ENCODE data around the gene ALB.

DNA sequence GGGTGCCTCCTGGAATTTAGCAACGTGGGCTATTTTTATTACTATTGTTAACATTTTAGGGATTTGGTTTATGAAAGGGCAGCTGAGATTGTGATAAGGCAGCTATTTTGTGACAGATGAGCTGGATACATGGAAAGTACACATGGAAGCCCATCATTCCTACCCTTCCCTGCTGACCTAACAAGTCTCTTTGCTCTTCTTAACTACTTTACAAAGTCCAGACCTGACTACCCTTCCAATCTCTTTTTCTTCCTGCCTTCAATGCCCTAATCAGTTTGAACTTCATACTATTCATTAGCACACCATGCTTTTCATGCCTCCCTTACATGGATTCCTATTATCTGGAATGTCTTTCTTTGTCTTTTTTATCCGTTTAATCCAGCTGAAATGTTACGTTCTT is 22.6 kb downstream of the ALB start:
- TF ChIP-seq, protein P1, sequence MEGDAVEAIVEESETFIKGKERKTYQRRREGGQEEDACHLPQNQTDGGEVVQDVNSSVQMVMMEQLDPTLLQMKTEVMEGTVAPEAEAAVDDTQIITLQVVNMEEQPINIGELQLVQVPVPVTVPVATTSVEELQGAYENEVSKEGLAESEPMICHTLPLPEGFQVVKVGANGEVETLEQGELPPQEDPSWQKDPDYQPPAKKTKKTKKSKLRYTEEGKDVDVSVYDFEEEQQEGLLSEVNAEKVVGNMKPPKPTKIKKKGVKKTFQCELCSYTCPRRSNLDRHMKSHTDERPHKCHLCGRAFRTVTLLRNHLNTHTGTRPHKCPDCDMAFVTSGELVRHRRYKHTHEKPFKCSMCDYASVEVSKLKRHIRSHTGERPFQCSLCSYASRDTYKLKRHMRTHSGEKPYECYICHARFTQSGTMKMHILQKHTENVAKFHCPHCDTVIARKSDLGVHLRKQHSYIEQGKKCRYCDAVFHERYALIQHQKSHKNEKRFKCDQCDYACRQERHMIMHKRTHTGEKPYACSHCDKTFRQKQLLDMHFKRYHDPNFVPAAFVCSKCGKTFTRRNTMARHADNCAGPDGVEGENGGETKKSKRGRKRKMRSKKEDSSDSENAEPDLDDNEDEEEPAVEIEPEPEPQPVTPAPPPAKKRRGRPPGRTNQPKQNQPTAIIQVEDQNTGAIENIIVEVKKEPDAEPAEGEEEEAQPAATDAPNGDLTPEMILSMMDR (IDR thresholded peaks at IDR 0.05; ENCODE audit: insufficient read depth, low read length) = no peak
- TF ChIP-seq GABPA (IDR thresholded peaks at IDR 0.05; ENCODE audit: low read depth) = no peak
- TF ChIP-seq, protein P2, sequence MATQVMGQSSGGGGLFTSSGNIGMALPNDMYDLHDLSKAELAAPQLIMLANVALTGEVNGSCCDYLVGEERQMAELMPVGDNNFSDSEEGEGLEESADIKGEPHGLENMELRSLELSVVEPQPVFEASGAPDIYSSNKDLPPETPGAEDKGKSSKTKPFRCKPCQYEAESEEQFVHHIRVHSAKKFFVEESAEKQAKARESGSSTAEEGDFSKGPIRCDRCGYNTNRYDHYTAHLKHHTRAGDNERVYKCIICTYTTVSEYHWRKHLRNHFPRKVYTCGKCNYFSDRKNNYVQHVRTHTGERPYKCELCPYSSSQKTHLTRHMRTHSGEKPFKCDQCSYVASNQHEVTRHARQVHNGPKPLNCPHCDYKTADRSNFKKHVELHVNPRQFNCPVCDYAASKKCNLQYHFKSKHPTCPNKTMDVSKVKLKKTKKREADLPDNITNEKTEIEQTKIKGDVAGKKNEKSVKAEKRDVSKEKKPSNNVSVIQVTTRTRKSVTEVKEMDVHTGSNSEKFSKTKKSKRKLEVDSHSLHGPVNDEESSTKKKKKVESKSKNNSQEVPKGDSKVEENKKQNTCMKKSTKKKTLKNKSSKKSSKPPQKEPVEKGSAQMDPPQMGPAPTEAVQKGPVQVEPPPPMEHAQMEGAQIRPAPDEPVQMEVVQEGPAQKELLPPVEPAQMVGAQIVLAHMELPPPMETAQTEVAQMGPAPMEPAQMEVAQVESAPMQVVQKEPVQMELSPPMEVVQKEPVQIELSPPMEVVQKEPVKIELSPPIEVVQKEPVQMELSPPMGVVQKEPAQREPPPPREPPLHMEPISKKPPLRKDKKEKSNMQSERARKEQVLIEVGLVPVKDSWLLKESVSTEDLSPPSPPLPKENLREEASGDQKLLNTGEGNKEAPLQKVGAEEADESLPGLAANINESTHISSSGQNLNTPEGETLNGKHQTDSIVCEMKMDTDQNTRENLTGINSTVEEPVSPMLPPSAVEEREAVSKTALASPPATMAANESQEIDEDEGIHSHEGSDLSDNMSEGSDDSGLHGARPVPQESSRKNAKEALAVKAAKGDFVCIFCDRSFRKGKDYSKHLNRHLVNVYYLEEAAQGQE (IDR thresholded peaks at IDR 0.05; ENCODE audit: insufficient replicate concordance, low read depth) = no peak

Measured in HL-60 (cell line).